Endothelial cell of umbilical vein (primary cell): ENCODE results near the gene TXNRD1. TPM values are rescaled to one million over a fixed set of nuclear protein-coding genes. Genes with fewer than 3 reads are reported as not detected.

Experiments used
- BruUV-seq: library from RNA; stranded (reverse); fragments of 400-500 nt; replicated peaks from 2 replicates; lab custom pipeline; 2021; lab: Mats Ljungman, UMichigan
- CTCF ChIA-PET: fragments of 300-600, 350-600 bp; sonication (Branson Sonifier 250); formaldehyde crosslinking; loops from one replicate; lab custom pipeline; 2021; ENCODE audit warnings: antibody characterized with exemption, inconsistent platforms; lab: Charles Lee
- POLR2A ChIA-PET: fragments of 300-600, 350-600 bp; sonication (Branson Sonifier 250); formaldehyde crosslinking; loops from one replicate; lab custom pipeline; 2021; ENCODE audit warnings: antibody characterized with exemption, inconsistent platforms; lab: Charles Lee
- DNase-seq: peaks from one replicate; pipeline ENCODE4 v3.0.0-alpha.2; 2011; ENCODE audit warnings: low read depth, low spot score
- FAIRE-seq: peaks from 2 replicates; lab custom pipeline; 2011; peaks lifted over from hg19 to GRCh38; lab: Jason Lieb, UNC
- H2AFZ ChIP-seq: 2 replicates; pipeline ENCODE4 v1.6.0; 2012; ENCODE audit warnings: low read depth, low read length, control low read depth, inconsistent platforms
- H3K27ac ChIP-seq: 2 replicates; pipeline ENCODE4 v1.5.1; 2011; ENCODE audit warnings: low read depth, mild to moderate bottlenecking, control low read depth, low read length, moderate library complexity; ENCODE audit not compliant: insufficient read depth
- H3K27me3 ChIP-seq, 2 experiments: 2 replicates each; pipeline versions ENCODE4 v1.6.0 to v1.6.1; 2011; ENCODE audit warnings: low read length in 2 of 2, mixed read lengths in 1 of 2; ENCODE audit not compliant: control insufficient read depth in 2 of 2, insufficient read depth in 2 of 2
- H3K36me3 ChIP-seq, 2 experiments: 2 replicates in 1 of 2; 3 replicates in 1 of 2; pipeline ENCODE4 v1.5.1; 2011; ENCODE audit warnings: low read length in 2 of 2, mild to moderate bottlenecking in 1 of 2, moderate library complexity in 1 of 2; ENCODE audit not compliant: control insufficient read depth in 2 of 2, insufficient read depth in 2 of 2; ENCODE audit errors: extremely low read depth in 1 of 2
- H3K4me1 ChIP-seq: 3 replicates; pipeline ENCODE4 v1.5.1; 2011; ENCODE audit warnings: mild to moderate bottlenecking, low read length; ENCODE audit not compliant: control insufficient read depth, insufficient read depth; ENCODE audit errors: extremely low read depth
- H3K4me2 ChIP-seq: 2 replicates; pipeline ENCODE4 v1.6.1; 2011; ENCODE audit warnings: low read length, control low read depth, mixed read lengths; ENCODE audit not compliant: insufficient read depth
- H3K4me3 ChIP-seq, 3 experiments: fragments of 200-600 bp in 1 of 3; sonication (generic), shearing (Covaris generic) in 1 of 3; replicated peaks in 1 of 3; 2 replicates each; pipeline ENCODE4 v1.5.1; 2011 to 2016; ENCODE audit warnings: control low read depth in 3 of 3, low read length in 3 of 3, mild to moderate bottlenecking in 2 of 3, inconsistent platforms in 1 of 3, low read depth in 1 of 3, moderate library complexity in 1 of 3; ENCODE audit not compliant: insufficient read depth in 1 of 3
- H3K79me2 ChIP-seq: 2 replicates; pipeline ENCODE4 v1.6.0; 2012; ENCODE audit warnings: low read length, inconsistent platforms; ENCODE audit not compliant: control insufficient read depth, insufficient read depth
- H3K9ac ChIP-seq: replicated peaks from 2 replicates; pipeline ENCODE3; 2011; ENCODE audit warnings: low read length, control low read depth; ENCODE audit not compliant: insufficient read depth; ENCODE audit errors: extremely low read depth
- H3K9me1 ChIP-seq: replicated peaks from 3 replicates; pipeline ENCODE4 v1.6.0; 2011; ENCODE audit warnings: mild to moderate bottlenecking, low read length; ENCODE audit not compliant: control insufficient read depth, insufficient read depth; ENCODE audit errors: extremely low read depth
- H3K9me3 ChIP-seq: replicated peaks from 2 replicates; pipeline ENCODE4 v1.5.1; 2012; ENCODE audit warnings: low read length, inconsistent platforms; ENCODE audit not compliant: control insufficient read depth, insufficient read depth
- H4K20me1 ChIP-seq: replicated peaks from 2 replicates; pipeline ENCODE3; 2011; ENCODE audit warnings: mild to moderate bottlenecking, low read length; ENCODE audit not compliant: control insufficient read depth, insufficient read depth; ENCODE audit errors: extremely low read depth
- EZH2 ChIP-seq: IDR thresholded peaks from 2 replicates; pipeline ENCODE4 v1.6.1; 2012; ENCODE audit warnings: borderline replicate concordance, low read depth, mild to moderate bottlenecking, moderate library complexity, low read length, inconsistent platforms; ENCODE audit not compliant: severe bottlenecking
- FOS ChIP-seq: IDR thresholded peaks from 2 replicates; pipeline ENCODE4 v1.6.1; 2011; ENCODE audit warnings: mild to moderate bottlenecking, low read length, moderate library complexity, borderline replicate concordance; ENCODE audit not compliant: insufficient read depth
- GATA2 ChIP-seq: IDR thresholded peaks from 2 replicates; pipeline ENCODE4 v1.7.0; 2011; ENCODE audit warnings: low read depth, mild to moderate bottlenecking, moderate library complexity, mixed read lengths, low read length; ENCODE audit not compliant: insufficient read length, insufficient read depth
- JUN ChIP-seq: IDR thresholded peaks from 2 replicates; pipeline ENCODE4 v1.6.1; 2011; ENCODE audit warnings: borderline replicate concordance, low read depth; ENCODE audit not compliant: insufficient read length, insufficient read depth
- MYC ChIP-seq: IDR thresholded peaks from one replicate; pipeline ENCODE4 v1.6.1; 2011; ENCODE audit warnings: mild to moderate bottlenecking, low read depth, low read length
- POLR2A ChIP-seq: IDR thresholded peaks from 2 replicates; pipeline ENCODE4 v1.6.1; 2012; ENCODE audit warnings: low read depth, mild to moderate bottlenecking, control low read depth, low read length
- POLR2AphosphoS5 ChIP-seq: IDR thresholded peaks from 2 replicates; pipeline ENCODE4 v1.6.1; 2012; ENCODE audit warnings: low read depth, mild to moderate bottlenecking, control low read depth, low read length, moderate library complexity; ENCODE audit not compliant: insufficient read depth
- dilution Hi-C: fragments of 300-500 bp; cut with MboI; formaldehyde crosslinking; loops from one replicate; pipeline ENCODE4 v1.15.0; 2019; ENCODE audit warnings: low sequenced_read_pairs; ENCODE audit not compliant: extremely low pct_ligation_motif_present
- intact Hi-C: fragments of 100-400 bp; cut with micrococcal nuclease; formaldehyde crosslinking; loops from one replicate; pipeline ENCODE4 v1.10.0; 2022
- polyA plus RNA-seq, 4 experiments: library from polyadenylated mRNA; depleted of rRNA in 3 of 4; stranded (reverse) in 3 of 4; unstranded in 1 of 4; fragments of >200 nt; gene quantifications; 2 replicates each; pipeline versions ENCODE4 v1.2.1 to v1.2.3, GENCODE V29; 2011 to 2012; ENCODE audit warnings: missing spikeins in 1 of 4
- total RNA-seq: library from RNA; stranded (reverse); gene quantifications from 2 replicates; pipeline ENCODE4 v1.2.3, GENCODE V29; 2021
- TF ChIP-seq, protein P1 (sequence below), 2 donors: IDR thresholded peaks; 1 replicate in 1 of 2; 2 replicates in 1 of 2; pipeline ENCODE4 v1.5.1; 2011; ENCODE audit warnings: low read length in 2 of 2, mild to moderate bottlenecking in 2 of 2, moderate library complexity in 2 of 2, control low read depth in 1 of 2, inconsistent platforms in 1 of 2, low read depth in 1 of 2; ENCODE audit not compliant: insufficient read depth in 1 of 2; ENCODE audit errors: extremely low read depth in 1 of 2
- TF ChIP-seq, protein P2 (sequence below): IDR thresholded peaks from 2 replicates; pipeline ENCODE4 v1.6.1; 2011; ENCODE audit not compliant: insufficient read depth, insufficient read length

The TXNRD1 gene
- total and polyA plus RNA-seq, 2 donors (not counting 3 experiments of a cell fraction or from before 2014, with no cell fraction given): 309 to 566 TPM

DNA sequence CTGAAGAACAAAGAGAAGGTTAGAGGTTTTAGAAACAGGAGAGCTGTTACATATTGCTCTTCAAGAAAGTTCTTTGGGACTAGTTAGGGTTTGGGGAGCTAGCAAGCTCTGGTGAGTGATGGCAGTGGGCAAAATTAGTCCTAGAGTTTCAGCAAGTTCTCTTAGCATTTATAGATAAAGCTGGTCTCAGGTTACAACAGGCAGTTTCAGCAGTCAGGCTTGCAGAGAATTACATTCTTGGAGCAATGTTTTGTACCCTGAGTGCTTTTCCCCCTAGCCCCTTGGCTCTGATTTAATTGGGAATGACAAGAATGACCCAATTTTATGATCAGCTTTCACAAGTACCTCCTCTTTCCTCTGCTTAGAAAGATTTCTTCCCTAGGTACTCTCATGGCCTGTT, 66.5 kb downstream of the TXNRD1 start:
- TF ChIP-seq EZH2: no peak
- TF ChIP-seq FOS: no peak
- no peak for TF ChIP-seq MYC
- TF ChIP-seq, protein P1, sequence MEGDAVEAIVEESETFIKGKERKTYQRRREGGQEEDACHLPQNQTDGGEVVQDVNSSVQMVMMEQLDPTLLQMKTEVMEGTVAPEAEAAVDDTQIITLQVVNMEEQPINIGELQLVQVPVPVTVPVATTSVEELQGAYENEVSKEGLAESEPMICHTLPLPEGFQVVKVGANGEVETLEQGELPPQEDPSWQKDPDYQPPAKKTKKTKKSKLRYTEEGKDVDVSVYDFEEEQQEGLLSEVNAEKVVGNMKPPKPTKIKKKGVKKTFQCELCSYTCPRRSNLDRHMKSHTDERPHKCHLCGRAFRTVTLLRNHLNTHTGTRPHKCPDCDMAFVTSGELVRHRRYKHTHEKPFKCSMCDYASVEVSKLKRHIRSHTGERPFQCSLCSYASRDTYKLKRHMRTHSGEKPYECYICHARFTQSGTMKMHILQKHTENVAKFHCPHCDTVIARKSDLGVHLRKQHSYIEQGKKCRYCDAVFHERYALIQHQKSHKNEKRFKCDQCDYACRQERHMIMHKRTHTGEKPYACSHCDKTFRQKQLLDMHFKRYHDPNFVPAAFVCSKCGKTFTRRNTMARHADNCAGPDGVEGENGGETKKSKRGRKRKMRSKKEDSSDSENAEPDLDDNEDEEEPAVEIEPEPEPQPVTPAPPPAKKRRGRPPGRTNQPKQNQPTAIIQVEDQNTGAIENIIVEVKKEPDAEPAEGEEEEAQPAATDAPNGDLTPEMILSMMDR (IDR thresholded peaks at IDR 0.05; ENCODE audit: extremely low read depth in 1 of 2, insufficient read depth in 1 of 2, low read depth in 1 of 2, low read length in 2 of 2): no peak
- TF ChIP-seq GATA2: no peak
- no peak for TF ChIP-seq POLR2AphosphoS5
- TF ChIP-seq, protein P2, sequence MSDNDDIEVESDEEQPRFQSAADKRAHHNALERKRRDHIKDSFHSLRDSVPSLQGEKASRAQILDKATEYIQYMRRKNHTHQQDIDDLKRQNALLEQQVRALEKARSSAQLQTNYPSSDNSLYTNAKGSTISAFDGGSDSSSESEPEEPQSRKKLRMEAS: no peak
- no peak for TF ChIP-seq JUN
- no peak for TF ChIP-seq POLR2A
- H3K9me1 ChIP-seq: no peaks in the 10 kb centered on the region
- POLR2A ChIA-PET: interaction anchor here (1.2 kb wide), 2 partner anchors 10 to 62 kb away, joined by 7 read pairs; no protein-coding TSS in a partner anchor
- H3K9me3 ChIP-seq: no peaks in the 10 kb centered on the region
- H3K4me1 ChIP-seq: peaks cover 54% of the 10 kb centered on the region
- H3K27ac ChIP-seq: no peak overlapping the region
- H4K20me1 ChIP-seq: no peaks in the 10 kb centered on the region
- no peak overlapping the region for H3K9ac ChIP-seq
- no TSS peak for BruUV-seq
- intact Hi-C loops (loop anchor here (10.0 kb wide), 1 partner anchor 173 kb away; the partner anchor contains the start of gene CHST11), dilution Hi-C loops (no loop called here)
- H3K4me2 ChIP-seq: no peak overlapping the region
- CTCF ChIA-PET: interaction anchor here (1.7 to 2.1 kb wide), 2 partner anchors 10 to 63 kb away, joined by 4 to 14 read pairs; no protein-coding TSS in a partner anchor
- H3K79me2 ChIP-seq: peaks cover 3% of the 10 kb centered on the region
- no peaks in the 10 kb centered on the region for H3K36me3 ChIP-seq
- H2AFZ ChIP-seq: no peak overlapping the region
- FAIRE-seq: no peak
- DNase-seq: no peak
- no peaks in the 10 kb centered on the region for H3K27me3 ChIP-seq
- no peak overlapping the region for H3K4me3 ChIP-seq
